ENCODE results near the gene IL20. TPM values are rescaled to one million over a fixed set of nuclear protein-coding genes. Genes with fewer than 3 reads are reported as not detected.

Gene IL20
- total RNA-seq, 1 experiment from 2014 or later = not detected

GRCh38 chr1:206868264-206868663 is 2.8 kb downstream of the IL20 start:
- in situ Hi-C loops (cut with HindIII; ENCODE audit: low sequenced_read_pairs) = no loop called here
- DNase-seq (ENCODE audit: low spot score) = no peak

GRCh38 chr1:206872139-206872538 is 6.7 kb downstream of the IL20 start:
- DNase-seq (ENCODE audit: low spot score) = no peak
- in situ Hi-C loops (cut with HindIII; ENCODE audit: low sequenced_read_pairs) = no loop called here

GRCh38 chr1:206873603-206874188 is 8.3 kb downstream of the IL20 start:
- in situ Hi-C loops (cut with HindIII; ENCODE audit: low sequenced_read_pairs) = no loop called here
- no peak for DNase-seq (ENCODE audit: low spot score)

- in situ Hi-C loops (cut with HindIII; ENCODE audit: low sequenced_read_pairs) = no loop called here
- no peak for DNase-seq (ENCODE audit: low spot score)
Observed at GRCh38 chr1:206875752-206876377, 10.4 kb downstream of the IL20 start.

- in situ Hi-C loops (cut with HindIII; ENCODE audit: low sequenced_read_pairs) = no loop called here
- no peak for DNase-seq (ENCODE audit: low spot score)
Observed at GRCh38 chr1:206878456-206878855, 13.0 kb downstream of the IL20 start.

GRCh38 chr1:206880314-206880713 is 14.9 kb downstream of the IL20 start:
- no peak for DNase-seq (ENCODE audit: low spot score)
- in situ Hi-C loops (cut with HindIII; ENCODE audit: low sequenced_read_pairs) = no loop called here

- in situ Hi-C loops (cut with HindIII; ENCODE audit: low sequenced_read_pairs) = no loop called here
- no peak for DNase-seq (ENCODE audit: low spot score)
Observed at GRCh38 chr1:206882555-206882954, 17.1 kb downstream of the IL20 start.

GRCh38 chr1:206883160-206883559 is 17.7 kb downstream of the IL20 start:
- no peak for DNase-seq (ENCODE audit: low spot score)
- in situ Hi-C loops (cut with HindIII; ENCODE audit: low sequenced_read_pairs) = no loop called here

GRCh38 chr1:206883876-206884275 is 18.5 kb downstream of the IL20 start:
- no peak for DNase-seq (ENCODE audit: low spot score)
- in situ Hi-C loops (cut with HindIII; ENCODE audit: low sequenced_read_pairs) = no loop called here

- DNase-seq (ENCODE audit: low spot score) = no peak
- in situ Hi-C loops (cut with HindIII; ENCODE audit: low sequenced_read_pairs) = no loop called here
Observed at GRCh38 chr1:206885341-206886060, 20.1 kb downstream of the IL20 start.

GRCh38 chr1:206886831-206887230 is 21.4 kb downstream of the IL20 start:
- in situ Hi-C loops (cut with HindIII; ENCODE audit: low sequenced_read_pairs) = no loop called here
- DNase-seq (ENCODE audit: low spot score) = no peak

GRCh38 chr1:206887701-206888100 is 22.3 kb downstream of the IL20 start:
- no peak for DNase-seq (ENCODE audit: low spot score)
- in situ Hi-C loops (cut with HindIII; ENCODE audit: low sequenced_read_pairs) = no loop called here

- in situ Hi-C loops (cut with HindIII; ENCODE audit: low sequenced_read_pairs) = no loop called here
- DNase-seq (ENCODE audit: low spot score) = no peak
Observed at GRCh38 chr1:206890125-206891060, 25.0 kb downstream of the IL20 start.

- DNase-seq (ENCODE audit: low spot score) = no peak
- in situ Hi-C loops (cut with HindIII; ENCODE audit: low sequenced_read_pairs) = no loop called here
Observed at GRCh38 chr1:206891412-206891811, 26.0 kb downstream of the IL20 start.

GRCh38 chr1:206892351-206892984 is 27.0 kb downstream of the IL20 start:
- no peak for DNase-seq (ENCODE audit: low spot score)
- in situ Hi-C loops (cut with HindIII; ENCODE audit: low sequenced_read_pairs) = no loop called here

- DNase-seq (ENCODE audit: low spot score) = no peak
- in situ Hi-C loops (cut with HindIII; ENCODE audit: low sequenced_read_pairs) = no loop called here
Observed at GRCh38 chr1:206893380-206893779, 28.0 kb downstream of the IL20 start.

- DNase-seq (ENCODE audit: low spot score) = no peak
- in situ Hi-C loops (cut with HindIII; ENCODE audit: low sequenced_read_pairs) = no loop called here
Observed at GRCh38 chr1:206895325-206895724, 29.9 kb downstream of the IL20 start.

GRCh38 chr1:206895837-206896242 is 30.4 kb downstream of the IL20 start:
- in situ Hi-C loops (cut with HindIII; ENCODE audit: low sequenced_read_pairs) = no loop called here
- DNase-seq (ENCODE audit: low spot score) = peak; percentile 87

GRCh38 chr1:206896261-206896660 is 30.8 kb downstream of the IL20 start:
- DNase-seq (ENCODE audit: low spot score) = no peak
- in situ Hi-C loops (cut with HindIII; ENCODE audit: low sequenced_read_pairs) = no loop called here
